OCI-LY3 (cell line): ENCODE measurements around the gene ZMIZ1.

ENCODE experiments used
- H2AFZ ChIP-seq: fragments of 200-600, 300-600 bp; shearing (Covaris generic); 2 replicates; pipeline ENCODE4 v1.6.0; 2014; ENCODE audit warnings: antibody characterized with exemption, low read depth, low read length
- H3K27ac ChIP-seq: fragments of 200-600, 300-600 bp; sonication (generic); 2 replicates; pipeline ENCODE4 v1.5.1; 2014; ENCODE audit warnings: mild to moderate bottlenecking, low read length, moderate library complexity, mixed read lengths
- H3K27me3 ChIP-seq: fragments of 200-600, 300-600 bp; sonication (generic); 2 replicates; pipeline ENCODE4 v1.6.1; 2014; ENCODE audit warnings: low read depth, low read length, mixed read lengths
- H3K36me3 ChIP-seq: fragments of 200-600, 300-600 bp; sonication (generic); replicated peaks from 2 replicates; pipeline ENCODE3; 2014; ENCODE audit warnings: low read depth, low read length, mixed read lengths
- H3K4me1 ChIP-seq: fragments of 300-600, 200-600 bp; sonication (generic); 2 replicates; pipeline ENCODE4 v1.6.1; 2014; ENCODE audit warnings: low read length, mixed read lengths
- H3K4me2 ChIP-seq: fragments of 200-600, 300-600 bp; sonication (generic); 2 replicates; pipeline ENCODE4 v1.6.1; 2014; ENCODE audit warnings: low read length, mixed read lengths
- H3K4me3 ChIP-seq: fragments of 300-600, 200-600 bp; sonication (generic); 2 replicates; pipeline ENCODE4 v1.5.1; 2014; ENCODE audit warnings: antibody characterized with exemption, mild to moderate bottlenecking, low read length, moderate library complexity
- H3K79me2 ChIP-seq: fragments of 300-600, 200-600 bp; shearing (Covaris generic); 2 replicates; pipeline ENCODE4 v1.6.1; 2014; ENCODE audit warnings: mild to moderate bottlenecking, low read length, mixed read lengths
- H3K9ac ChIP-seq: fragments of 300-600, 200-600 bp; shearing (Covaris generic); 2 replicates; pipeline ENCODE4 v1.6.0; 2014; ENCODE audit warnings: mild to moderate bottlenecking, low read length, moderate library complexity
- H3K9me3 ChIP-seq: fragments of 200-600, 300-600 bp; shearing (Covaris generic); 2 replicates; pipeline ENCODE4 v1.6.1; 2014; ENCODE audit warnings: low read length, mixed read lengths; ENCODE audit not compliant: insufficient read depth
- H4K20me1 ChIP-seq: fragments of 200-600, 300-600 bp; sonication (generic); 2 replicates; pipeline ENCODE4 v1.6.1; 2016; ENCODE audit warnings: low read length, mixed read lengths; ENCODE audit not compliant: insufficient read depth
- CTCF ChIP-seq: fragments of 200-600, 300-600 bp; sonication (generic); IDR thresholded peaks from 2 replicates; pipeline ENCODE4 v1.5.1; 2014; ENCODE audit warnings: antibody characterized with exemption, low read length, low read depth
- EZH2phosphoT487 ChIP-seq: fragments of 200-600 bp; shearing (Covaris generic); IDR thresholded peaks from 2 replicates; pipeline ENCODE4 v1.6.1; 2018; ENCODE audit warnings: antibody characterized with exemption, mixed run types, low read depth

ZMIZ1 gene

DNA sequence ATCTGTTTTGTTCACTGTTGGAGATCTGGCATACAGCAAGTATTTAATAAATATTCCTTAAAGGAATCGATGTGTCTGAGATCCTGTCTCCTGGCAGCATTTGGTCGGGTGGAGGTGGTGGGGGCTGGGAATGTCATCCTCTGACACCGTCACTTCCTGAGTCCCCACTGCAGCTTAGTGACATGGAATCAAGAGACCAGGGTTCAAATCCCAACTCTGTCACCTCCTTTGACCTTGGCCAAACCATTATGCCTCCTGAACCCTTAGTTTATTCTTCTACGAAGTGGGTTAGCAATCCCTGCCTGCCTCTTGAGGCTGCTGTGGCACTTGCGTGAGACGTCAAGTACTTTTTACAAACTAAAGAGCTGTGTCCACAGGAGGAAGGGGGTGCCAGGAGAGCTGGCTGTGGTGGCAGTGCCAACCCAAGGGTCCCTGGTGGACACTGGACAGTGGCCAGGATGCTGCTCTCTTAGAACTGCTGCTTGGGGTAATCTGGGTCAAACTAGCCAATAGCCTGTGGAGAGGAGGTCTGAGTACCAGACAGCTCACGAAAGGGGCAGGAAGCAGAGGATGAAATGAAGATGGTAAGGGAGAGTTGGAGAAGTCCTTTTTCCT, 8.0 kb upstream of the ZMIZ1 start:
- Histone ChIP-seq H4K20me1 (no peaks in the 10 kb centered on the region), H2AFZ (no peak overlapping the region), H3K4me3 (no peak overlapping the region), H3K4me1 (no peaks in the 10 kb centered on the region), H3K27me3 (peaks cover 22% of the 10 kb centered on the region), H3K79me2 (no peaks in the 10 kb centered on the region), H3K36me3 (no peaks in the 10 kb centered on the region), H3K4me2 (no peak overlapping the region), H3K9ac (no peak overlapping the region), H3K27ac (no peak overlapping the region), H3K9me3 (no peaks in the 10 kb centered on the region)
- TF ChIP-seq CTCF (no peak), EZH2phosphoT487 (no peak)

- no peak overlapping the region for H3K27ac ChIP-seq
- TF ChIP-seq CTCF (no peak), EZH2phosphoT487 (no peak)
- H3K4me1 ChIP-seq, result 0 out of 2 replicates have a peak, but pooled peaks cover 2% of the 10 kb centered on the region
Measured at GRCh38 chr10:79061441-79062315, 7.1 kb upstream of the ZMIZ1 start.

DNA sequence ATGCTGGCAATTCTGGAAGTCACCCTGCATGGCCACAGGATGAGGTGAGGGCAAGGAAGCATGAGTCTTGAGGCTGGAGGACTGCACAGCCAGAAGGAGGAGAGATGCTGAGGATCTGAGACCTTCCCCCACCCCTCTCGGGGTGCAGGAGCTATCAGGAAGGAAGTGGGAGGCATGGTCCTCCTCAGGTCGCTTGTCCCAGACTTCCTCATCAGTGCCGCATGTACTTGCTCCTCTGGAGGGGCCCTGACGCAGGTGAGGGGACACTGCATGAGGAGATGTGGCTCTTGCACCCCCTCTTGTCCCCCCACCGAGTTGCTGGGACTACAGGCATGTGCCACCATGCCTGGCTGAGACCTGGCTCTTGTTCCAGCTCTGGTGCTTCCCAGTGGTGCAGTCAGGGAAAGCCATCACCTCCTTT, 5.7 kb upstream of the ZMIZ1 start:
- Histone ChIP-seq H3K9ac (no peak overlapping the region), H3K27me3 (peaks cover 22% of the 10 kb centered on the region), H3K79me2 (no peaks in the 10 kb centered on the region), H3K4me2 (no peak overlapping the region), H2AFZ (no peak overlapping the region), H4K20me1 (no peaks in the 10 kb centered on the region), H3K36me3 (no peaks in the 10 kb centered on the region), H3K4me3 (no peak overlapping the region), H3K4me1 (peaks cover 5% of the 10 kb centered on the region), H3K27ac (no peak overlapping the region), H3K9me3 (no peaks in the 10 kb centered on the region)
- no peak for TF ChIP-seq CTCF
- TF ChIP-seq EZH2phosphoT487, result no peak

More at GRCh38 chr10:79061441-79062315, 7.1 kb upstream of the ZMIZ1 start:
- no peak overlapping the region for H3K4me3 ChIP-seq
- no peaks in the 10 kb centered on the region for H3K9me3 ChIP-seq
- H3K79me2 ChIP-seq, result no peaks in the 10 kb centered on the region
- H4K20me1 ChIP-seq, result no peaks in the 10 kb centered on the region
- H3K9ac ChIP-seq, result no peak overlapping the region
- no peak overlapping the region for H3K4me2 ChIP-seq
- no peaks in the 10 kb centered on the region for H3K36me3 ChIP-seq
- H2AFZ ChIP-seq, result no peak overlapping the region
- peaks cover 22% of the 10 kb centered on the region for H3K27me3 ChIP-seq
